Islet of Langerhans (tissue), 1 donor: ENCODE measurements around the gene EDDM13.
"Not testable (repeated sequence)": the region's sequence is repeated elsewhere in the genome, so short reads cannot be mapped to it uniquely, and the experiment has no call there.

ENCODE experiments used
- FAIRE-seq: peaks from one replicate; lab custom pipeline; 2011; peaks lifted over from hg19 to GRCh38; lab: Jason Lieb, UNC

The EDDM13 gene, protein sequence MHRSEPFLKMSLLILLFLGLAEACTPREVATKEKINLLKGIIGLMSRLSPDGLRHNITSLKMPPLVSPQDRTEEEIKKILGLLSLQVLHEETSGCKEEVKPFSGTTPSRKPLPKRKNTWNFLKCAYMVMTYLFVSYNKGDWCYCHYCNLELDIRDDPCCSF

GRCh38 chr19:56272161-56272798 is at the start of gene EDDM13:
EDDM13 (plus strand) TSS chr19:56272748; CDS start chr19:56272835, 87 bp downstream.
- no peak for FAIRE-seq

DNA sequence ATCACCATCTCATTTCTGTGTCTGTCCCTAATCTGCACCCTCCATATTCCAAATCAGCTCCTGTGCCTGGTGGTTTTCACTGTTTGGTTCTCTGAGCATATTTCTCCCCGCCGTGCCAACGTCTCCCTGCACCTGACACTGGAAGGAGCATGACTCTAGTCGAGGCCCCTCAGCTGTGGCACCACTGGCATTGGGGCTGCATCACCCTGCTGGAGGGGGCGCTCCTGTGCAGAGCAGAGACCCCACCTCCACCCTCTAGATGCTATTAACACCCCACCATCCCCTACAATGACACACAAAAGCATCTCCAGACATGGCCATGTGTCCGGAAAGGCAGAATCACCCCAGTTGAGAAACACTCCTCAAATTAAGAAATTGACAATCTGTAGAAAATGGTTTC is 49.6 kb upstream of the EDDM13 start:
- no peak for FAIRE-seq

DNA sequence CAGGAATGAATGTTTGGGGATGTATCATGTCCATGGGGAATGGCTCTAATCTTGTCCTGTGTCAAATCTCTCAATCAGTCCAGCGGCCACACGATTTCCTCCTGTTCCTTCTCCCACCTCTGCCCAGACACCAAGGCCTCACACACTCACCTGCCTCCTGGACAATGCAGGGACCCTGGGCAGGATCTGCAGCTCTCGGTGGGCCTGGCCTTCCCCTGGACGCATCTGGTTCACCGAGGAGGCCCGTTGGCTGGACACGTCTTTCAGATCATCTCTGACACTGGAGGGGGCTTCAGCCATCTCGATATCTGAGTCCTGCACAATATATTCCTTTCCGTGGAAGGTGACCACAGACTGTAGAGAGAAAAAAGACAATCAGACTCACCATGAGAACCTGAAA is 49.1 kb upstream of the EDDM13 start:
- no peak for FAIRE-seq

DNA sequence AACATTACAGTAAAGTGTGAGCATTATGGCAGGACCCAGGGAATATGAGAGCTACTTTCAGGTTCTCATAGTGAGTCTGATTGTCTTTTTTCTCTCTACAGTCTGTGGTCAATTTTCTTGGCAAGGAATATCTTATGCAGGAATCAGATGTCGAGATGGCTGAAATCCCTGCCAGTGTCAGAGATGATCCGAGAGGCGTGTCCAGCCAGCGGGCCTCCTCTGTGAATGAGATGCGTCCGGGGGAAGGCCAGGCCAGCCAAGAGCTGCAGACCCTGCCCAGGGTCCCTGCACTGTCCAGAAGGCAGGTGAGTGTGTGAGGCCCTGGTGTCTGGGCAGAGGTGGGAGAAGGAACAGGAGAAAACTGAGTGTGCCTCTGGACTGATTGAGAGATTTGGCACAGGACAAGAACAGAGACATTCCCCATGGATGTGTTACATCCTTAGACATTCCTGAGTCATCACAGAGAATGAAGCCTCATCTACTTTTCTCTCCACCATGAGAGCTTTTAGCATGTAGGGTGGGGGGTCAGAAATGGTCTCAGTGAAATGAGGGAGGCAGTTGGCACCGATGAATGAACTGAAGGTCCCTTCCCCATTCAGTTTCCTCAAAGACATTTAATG is 27.3 kb upstream of the EDDM13 start:
- no peak for FAIRE-seq

DNA sequence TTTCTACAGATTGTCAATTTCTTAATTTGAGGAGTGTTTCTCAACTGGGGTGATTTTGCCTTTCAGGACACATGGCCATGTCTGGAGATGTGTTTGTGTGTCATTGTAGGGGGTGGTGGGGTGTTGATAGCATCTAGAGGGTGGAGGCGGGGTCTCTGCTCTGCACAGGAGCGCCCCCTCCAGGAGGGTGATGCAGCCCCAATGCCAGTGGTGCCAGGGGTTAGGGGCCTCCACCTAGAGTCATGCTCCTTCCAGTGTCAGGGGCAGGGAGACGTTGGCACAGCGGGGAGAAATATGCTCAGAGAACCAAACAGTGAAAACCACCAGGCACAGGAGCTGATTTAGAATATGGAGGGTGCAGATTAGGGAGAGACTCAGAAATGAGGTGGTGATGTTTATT is 26.8 kb upstream of the EDDM13 start:
- FAIRE-seq, result not testable (repeated sequence)

- FAIRE-seq, result not testable (repeated sequence)
Observed at GRCh38 chr19:56248736-56249338, 23.7 kb upstream of the EDDM13 start.

DNA sequence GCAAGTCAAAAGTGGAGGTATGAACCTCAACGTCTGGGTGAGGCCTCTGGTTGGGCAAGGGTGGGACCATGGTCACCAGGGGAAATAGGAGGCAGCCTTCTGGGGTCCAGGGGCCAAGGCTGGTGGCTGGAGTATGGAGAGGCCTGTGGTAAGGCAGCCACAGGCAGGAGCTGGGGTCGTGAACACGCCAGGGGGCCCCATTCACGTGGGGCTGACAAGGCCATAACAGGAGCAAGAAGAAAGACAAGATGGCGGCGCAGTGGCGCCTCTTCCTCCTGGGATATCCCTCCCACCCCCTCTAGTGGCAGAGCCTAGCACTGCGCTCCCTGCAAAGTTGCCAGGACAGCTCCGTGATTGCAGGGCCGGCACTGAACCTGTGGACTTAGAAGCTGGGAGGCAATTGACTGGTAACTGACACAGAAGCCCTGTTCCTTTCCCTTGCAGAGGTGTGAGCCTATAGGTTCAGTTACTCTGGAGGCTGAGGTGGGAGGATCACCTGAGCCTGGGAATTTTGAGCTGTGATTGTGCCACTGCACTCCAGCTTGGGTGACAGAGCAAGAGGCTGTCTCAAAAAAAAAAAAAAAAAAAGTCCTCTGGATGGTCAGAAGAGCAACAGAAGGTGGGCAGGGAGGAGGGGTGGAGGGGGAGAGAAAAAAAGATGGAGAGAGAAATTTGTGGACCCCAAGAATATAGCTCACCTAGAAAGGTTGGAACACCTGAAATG is 19.7 kb upstream of the EDDM13 start:
- FAIRE-seq, result no peak

GRCh38 chr19:56253737-56254136 is 18.8 kb upstream of the EDDM13 start:
- FAIRE-seq, result peak; percentile 100

GRCh38 chr19:56258272-56258671 is 14.3 kb upstream of the EDDM13 start:
- FAIRE-seq, result no peak

DNA sequence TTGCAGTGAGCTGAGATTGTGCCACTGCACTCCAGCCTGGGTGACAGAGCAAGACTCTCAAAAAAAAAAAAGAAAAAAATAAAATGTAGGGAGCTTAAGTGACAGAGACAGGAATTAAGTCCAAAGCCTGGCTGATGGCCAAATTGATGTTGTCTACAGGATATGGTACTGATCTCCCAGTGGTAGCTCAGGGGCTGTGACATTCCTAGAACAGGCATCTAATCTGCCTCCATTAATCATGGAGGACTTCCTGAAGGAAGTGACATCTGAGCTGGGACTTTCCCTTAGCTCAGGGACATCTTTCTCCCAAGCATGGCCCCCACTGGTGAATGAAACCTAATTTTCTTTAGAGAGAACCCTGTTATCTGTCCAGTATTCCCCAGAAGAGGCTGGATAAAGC is 11.4 kb upstream of the EDDM13 start:
- no peak for FAIRE-seq

- not testable (repeated sequence) for FAIRE-seq
Observed at GRCh38 chr19:56261932-56262331, 10.6 kb upstream of the EDDM13 start.

- no peak for FAIRE-seq
Observed at GRCh38 chr19:56263319-56263718, 9.2 kb upstream of the EDDM13 start.

- no peak for FAIRE-seq
Observed at GRCh38 chr19:56266051-56266450, 6.5 kb upstream of the EDDM13 start.

DNA sequence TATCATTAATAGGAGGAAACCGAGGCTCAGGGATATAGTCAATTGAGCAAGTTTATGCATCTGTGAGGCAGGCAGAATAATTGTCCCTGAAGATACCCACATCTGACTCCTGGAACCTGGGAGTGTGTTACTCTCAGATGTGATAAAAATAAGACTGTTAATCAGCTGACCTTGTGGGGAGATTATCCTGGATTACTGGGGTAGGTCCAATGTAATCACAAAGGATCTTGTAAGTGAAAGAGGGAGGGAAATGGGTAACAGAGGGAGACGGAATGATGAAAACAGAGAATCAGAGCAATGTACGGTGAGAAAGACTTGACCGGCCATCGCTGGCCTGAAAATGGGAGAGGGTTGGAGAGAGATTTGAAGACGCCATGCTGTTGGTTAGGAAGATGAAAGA is 3.2 kb upstream of the EDDM13 start:
- no peak for FAIRE-seq

GRCh38 chr19:56270676-56271075 is 1.9 kb upstream of the EDDM13 start:
- no peak for FAIRE-seq

GRCh38 chr19:56271151-56271550 is 1.4 kb upstream of the EDDM13 start:
- no peak for FAIRE-seq

GRCh38 chr19:56273563-56274117 is 1.1 kb downstream of the EDDM13 start:
- FAIRE-seq, result no peak

GRCh38 chr19:56282809-56283208 is 10.3 kb downstream of the EDDM13 start:
- FAIRE-seq, result no peak

DNA sequence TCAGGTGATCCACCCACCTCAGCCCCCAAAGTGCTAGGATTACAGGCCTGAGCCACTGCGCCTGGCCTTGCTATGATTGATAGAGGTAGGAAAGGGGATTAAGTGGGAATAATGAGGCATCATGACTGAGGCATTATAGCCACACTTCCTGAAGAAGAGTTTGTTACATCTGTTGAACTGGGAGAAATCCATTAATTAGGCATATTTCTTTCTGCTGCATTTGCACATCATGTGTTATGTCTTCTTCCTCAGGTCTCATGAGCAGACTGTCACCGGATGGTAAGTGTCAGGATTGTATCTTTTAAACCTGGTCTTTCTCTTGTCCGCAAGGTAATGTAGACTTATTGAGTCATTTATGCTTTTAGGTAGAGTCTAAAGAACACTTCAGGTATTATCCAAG is 12.2 kb downstream of the EDDM13 start:
- FAIRE-seq, result no peak

- FAIRE-seq, result no peak
Observed at GRCh38 chr19:56290104-56290503, 17.6 kb downstream of the EDDM13 start.

- FAIRE-seq, result no peak
Observed at GRCh38 chr19:56291867-56292266, 19.3 kb downstream of the EDDM13 start.

DNA sequence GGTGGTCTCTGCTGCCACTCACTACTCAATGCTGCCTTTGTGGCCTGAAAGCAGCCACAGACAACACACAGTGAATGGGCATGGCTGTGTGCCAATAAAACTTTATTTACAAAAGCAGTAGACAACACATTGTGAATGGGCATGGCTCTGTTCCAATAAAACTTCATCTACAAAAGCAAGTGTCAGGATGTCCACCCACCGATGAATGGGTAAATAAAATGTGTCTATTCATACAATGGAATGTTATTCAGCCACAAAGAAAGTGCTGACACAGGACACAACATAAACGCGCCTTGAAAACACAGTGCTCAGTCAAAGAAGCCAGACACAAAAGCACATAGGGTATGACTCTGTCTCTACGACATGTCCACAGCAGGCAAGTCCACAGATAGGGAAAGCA is 22.0 kb downstream of the EDDM13 start:
- FAIRE-seq, result no peak
